Liver (tissue), 3 donors: Measurements from ENCODE around the gene RFT1.

Experiments used
- EGR1 ChIP-seq, 2 donors: IDR thresholded peaks; 2 replicates each; pipeline ENCODE4 v1.6.1; 2016 to 2018; ENCODE audit warnings: antibody characterized with exemption in 2 of 2, low read depth in 2 of 2
- GABPA ChIP-seq, 2 donors: IDR thresholded peaks in 1 of 2; conservative IDR thresholded peaks in 1 of 2; 2 replicates each; pipeline ENCODE4 v1.6.1; 2016; ENCODE audit warnings: antibody characterized with exemption in 2 of 2, mild to moderate bottlenecking in 1 of 2, moderate library complexity in 1 of 2
- HNF4G ChIP-seq: IDR thresholded peaks from 2 replicates; pipeline ENCODE4 v1.6.1; 2016; ENCODE audit warnings: antibody characterized with exemption
- RAD21 ChIP-seq, 2 donors: IDR thresholded peaks; 2 replicates each; pipeline ENCODE4 v1.6.1; 2016; ENCODE audit warnings: antibody characterized with exemption in 2 of 2, mild to moderate bottlenecking in 2 of 2
- SP1 ChIP-seq: IDR thresholded peaks from 2 replicates; pipeline ENCODE4 v1.6.1; 2018; ENCODE audit warnings: antibody characterized with exemption, mild to moderate bottlenecking
- TAF1 ChIP-seq: conservative IDR thresholded peaks from 2 replicates; pipeline ENCODE4 v1.6.1; 2016; ENCODE audit warnings: antibody characterized with exemption, mild to moderate bottlenecking
- YY1 ChIP-seq: IDR thresholded peaks from 2 replicates; pipeline ENCODE4 v1.6.1; 2016; ENCODE audit warnings: antibody characterized with exemption, mild to moderate bottlenecking
- TF ChIP-seq, protein P1 (sequence below): fragments of 150-350 bp; IDR thresholded peaks from 2 replicates; pipeline ENCODE4 v1.5.1; 2017; ENCODE audit warnings: improper control_type of control experiment, low read depth, low read length; ENCODE audit not compliant: missing input control
- TF ChIP-seq, protein P2 (sequence below): IDR thresholded peaks from 2 replicates; pipeline ENCODE4 v1.6.1; 2016; ENCODE audit warnings: antibody characterized with exemption
- TF ChIP-seq, protein P3 (sequence below): IDR thresholded peaks from 2 replicates; pipeline ENCODE4 v1.6.1; 2016; ENCODE audit warnings: antibody characterized with exemption, mild to moderate bottlenecking
- TF ChIP-seq, protein P4 (sequence below): IDR thresholded peaks from 2 replicates; pipeline ENCODE4 v1.6.1; 2016; ENCODE audit warnings: antibody characterized with exemption
- donor health status: healthy.
- donor health status: healthy.

DNA sequence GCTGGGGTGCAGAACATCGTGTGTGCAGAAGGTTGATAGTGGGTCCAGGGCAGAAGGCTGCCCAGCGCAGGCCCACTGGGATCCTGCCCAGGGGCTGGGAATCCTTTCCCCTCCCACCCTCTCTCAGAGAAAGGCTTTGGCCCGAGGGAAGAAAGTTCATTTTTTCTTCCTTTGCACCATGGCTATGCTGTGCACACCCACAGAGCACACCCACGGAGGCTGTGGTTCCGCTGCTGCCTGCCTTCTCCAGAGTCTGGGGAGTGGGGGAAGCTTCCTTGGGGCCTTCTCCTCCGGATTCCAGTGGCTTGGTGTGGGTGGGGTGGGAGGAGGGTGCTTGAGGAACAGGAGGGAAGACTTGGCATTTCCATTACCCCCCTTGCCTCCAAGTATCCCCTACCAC is 23.7 kb upstream of the RFT1 start:
- TF ChIP-seq, protein P1, sequence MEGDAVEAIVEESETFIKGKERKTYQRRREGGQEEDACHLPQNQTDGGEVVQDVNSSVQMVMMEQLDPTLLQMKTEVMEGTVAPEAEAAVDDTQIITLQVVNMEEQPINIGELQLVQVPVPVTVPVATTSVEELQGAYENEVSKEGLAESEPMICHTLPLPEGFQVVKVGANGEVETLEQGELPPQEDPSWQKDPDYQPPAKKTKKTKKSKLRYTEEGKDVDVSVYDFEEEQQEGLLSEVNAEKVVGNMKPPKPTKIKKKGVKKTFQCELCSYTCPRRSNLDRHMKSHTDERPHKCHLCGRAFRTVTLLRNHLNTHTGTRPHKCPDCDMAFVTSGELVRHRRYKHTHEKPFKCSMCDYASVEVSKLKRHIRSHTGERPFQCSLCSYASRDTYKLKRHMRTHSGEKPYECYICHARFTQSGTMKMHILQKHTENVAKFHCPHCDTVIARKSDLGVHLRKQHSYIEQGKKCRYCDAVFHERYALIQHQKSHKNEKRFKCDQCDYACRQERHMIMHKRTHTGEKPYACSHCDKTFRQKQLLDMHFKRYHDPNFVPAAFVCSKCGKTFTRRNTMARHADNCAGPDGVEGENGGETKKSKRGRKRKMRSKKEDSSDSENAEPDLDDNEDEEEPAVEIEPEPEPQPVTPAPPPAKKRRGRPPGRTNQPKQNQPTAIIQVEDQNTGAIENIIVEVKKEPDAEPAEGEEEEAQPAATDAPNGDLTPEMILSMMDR = no peak
- TF ChIP-seq, protein P2, sequence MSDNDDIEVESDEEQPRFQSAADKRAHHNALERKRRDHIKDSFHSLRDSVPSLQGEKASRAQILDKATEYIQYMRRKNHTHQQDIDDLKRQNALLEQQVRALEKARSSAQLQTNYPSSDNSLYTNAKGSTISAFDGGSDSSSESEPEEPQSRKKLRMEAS = no peak
- no peak for TF ChIP-seq TAF1
- no peak for TF ChIP-seq YY1
- TF ChIP-seq, protein P3, sequence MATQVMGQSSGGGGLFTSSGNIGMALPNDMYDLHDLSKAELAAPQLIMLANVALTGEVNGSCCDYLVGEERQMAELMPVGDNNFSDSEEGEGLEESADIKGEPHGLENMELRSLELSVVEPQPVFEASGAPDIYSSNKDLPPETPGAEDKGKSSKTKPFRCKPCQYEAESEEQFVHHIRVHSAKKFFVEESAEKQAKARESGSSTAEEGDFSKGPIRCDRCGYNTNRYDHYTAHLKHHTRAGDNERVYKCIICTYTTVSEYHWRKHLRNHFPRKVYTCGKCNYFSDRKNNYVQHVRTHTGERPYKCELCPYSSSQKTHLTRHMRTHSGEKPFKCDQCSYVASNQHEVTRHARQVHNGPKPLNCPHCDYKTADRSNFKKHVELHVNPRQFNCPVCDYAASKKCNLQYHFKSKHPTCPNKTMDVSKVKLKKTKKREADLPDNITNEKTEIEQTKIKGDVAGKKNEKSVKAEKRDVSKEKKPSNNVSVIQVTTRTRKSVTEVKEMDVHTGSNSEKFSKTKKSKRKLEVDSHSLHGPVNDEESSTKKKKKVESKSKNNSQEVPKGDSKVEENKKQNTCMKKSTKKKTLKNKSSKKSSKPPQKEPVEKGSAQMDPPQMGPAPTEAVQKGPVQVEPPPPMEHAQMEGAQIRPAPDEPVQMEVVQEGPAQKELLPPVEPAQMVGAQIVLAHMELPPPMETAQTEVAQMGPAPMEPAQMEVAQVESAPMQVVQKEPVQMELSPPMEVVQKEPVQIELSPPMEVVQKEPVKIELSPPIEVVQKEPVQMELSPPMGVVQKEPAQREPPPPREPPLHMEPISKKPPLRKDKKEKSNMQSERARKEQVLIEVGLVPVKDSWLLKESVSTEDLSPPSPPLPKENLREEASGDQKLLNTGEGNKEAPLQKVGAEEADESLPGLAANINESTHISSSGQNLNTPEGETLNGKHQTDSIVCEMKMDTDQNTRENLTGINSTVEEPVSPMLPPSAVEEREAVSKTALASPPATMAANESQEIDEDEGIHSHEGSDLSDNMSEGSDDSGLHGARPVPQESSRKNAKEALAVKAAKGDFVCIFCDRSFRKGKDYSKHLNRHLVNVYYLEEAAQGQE = no peak
- no peak for TF ChIP-seq EGR1 (IDR thresholded peaks at IDR 0.05; ENCODE audit: low read depth in 2 of 2)
- TF ChIP-seq SP1 = no peak
- TF ChIP-seq RAD21 (IDR thresholded peaks at IDR 0.05) = no peak
- TF ChIP-seq HNF4G = no peak
- TF ChIP-seq, protein P4, sequence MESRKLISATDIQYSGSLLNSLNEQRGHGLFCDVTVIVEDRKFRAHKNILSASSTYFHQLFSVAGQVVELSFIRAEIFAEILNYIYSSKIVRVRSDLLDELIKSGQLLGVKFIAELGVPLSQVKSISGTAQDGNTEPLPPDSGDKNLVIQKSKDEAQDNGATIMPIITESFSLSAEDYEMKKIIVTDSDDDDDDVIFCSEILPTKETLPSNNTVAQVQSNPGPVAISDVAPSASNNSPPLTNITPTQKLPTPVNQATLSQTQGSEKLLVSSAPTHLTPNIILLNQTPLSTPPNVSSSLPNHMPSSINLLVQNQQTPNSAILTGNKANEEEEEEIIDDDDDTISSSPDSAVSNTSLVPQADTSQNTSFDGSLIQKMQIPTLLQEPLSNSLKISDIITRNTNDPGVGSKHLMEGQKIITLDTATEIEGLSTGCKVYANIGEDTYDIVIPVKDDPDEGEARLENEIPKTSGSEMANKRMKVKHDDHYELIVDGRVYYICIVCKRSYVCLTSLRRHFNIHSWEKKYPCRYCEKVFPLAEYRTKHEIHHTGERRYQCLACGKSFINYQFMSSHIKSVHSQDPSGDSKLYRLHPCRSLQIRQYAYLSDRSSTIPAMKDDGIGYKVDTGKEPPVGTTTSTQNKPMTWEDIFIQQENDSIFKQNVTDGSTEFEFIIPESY = no peak
- TF ChIP-seq GABPA (IDR thresholded peaks at IDR 0.05 in 1 of 2, conservative IDR thresholded peaks at IDR 0.05 in 1 of 2) = no peak
